HEK293 (cell line): ENCODE measurements around the gene PVALEF.

Experiments used
- CTCF ChIA-PET: fragments of 350-600 bp; formaldehyde crosslinking; extraction: SDS; loops from one replicate; lab custom pipeline; 2021; ENCODE audit warnings: antibody characterized with exemption; lab: Yijun Ruan, JAX
- POLR2A ChIA-PET: fragments of 300-600 bp; formaldehyde crosslinking; extraction: SDS; loops from one replicate; lab custom pipeline; 2020; ENCODE audit warnings: antibody characterized with exemption, inconsistent platforms; lab: Yijun Ruan, JAX
- H3K27ac ChIP-seq: fragments of 200-500 bp; sonication (Bioruptor generic); 2 replicates; pipeline ENCODE4 v1.5.1; 2014; ENCODE audit warnings: low read depth, low read length, control low read depth, inconsistent platforms; ENCODE audit errors: extremely low read depth
- H3K36me3 ChIP-seq, 2 experiments: fragments of 200-500 bp in 1 of 2; sonication (Bioruptor generic) in 1 of 2; 1 replicate in 1 of 2; 2 replicates in 1 of 2; pipeline ENCODE4 v1.5.1; 2014 to 2017; ENCODE audit warnings: inconsistent platforms in 2 of 2, low read length in 2 of 2; ENCODE audit not compliant: control insufficient read depth in 2 of 2, insufficient read depth in 1 of 2
- H3K4me1 ChIP-seq: fragments of 200-500 bp; sonication (Bioruptor generic); 2 replicates; pipeline ENCODE4 v1.5.1; 2014; ENCODE audit warnings: mild to moderate bottlenecking, low read length, inconsistent platforms; ENCODE audit not compliant: control insufficient read depth, insufficient read depth
- H3K4me3 ChIP-seq: 2 replicates; pipeline ENCODE4 v1.5.1; 2011; ENCODE audit warnings: low read depth, mild to moderate bottlenecking, control low read depth, low read length, moderate library complexity
- H3K9me3 ChIP-seq: fragments of 200-500 bp; sonication (Bioruptor generic); 2 replicates; pipeline ENCODE4 v1.5.1; 2014; ENCODE audit warnings: low read depth, low read length, inconsistent platforms; ENCODE audit not compliant: control insufficient read depth, insufficient read depth
- BCL11B ChIP-seq: fragments of 450-650 bp; formaldehyde crosslinking; IDR thresholded peaks from 2 replicates; pipeline ENCODE4 v1.5.1; 2016; ENCODE audit warnings: low read depth, missing biosample characterization, missing genetic modification characterization
- GLIS1 ChIP-seq: fragments of 450-650 bp; formaldehyde crosslinking; IDR thresholded peaks from 2 replicates; pipeline ENCODE4 v1.5.1; 2016; ENCODE audit warnings: missing biosample characterization, missing genetic modification characterization
- GLIS2 ChIP-seq: fragments of 450-650 bp; formaldehyde crosslinking; IDR thresholded peaks from 2 replicates; pipeline ENCODE4 v1.5.1; 2016; ENCODE audit warnings: missing biosample characterization, missing genetic modification characterization
- SP7 ChIP-seq: fragments of 450-650 bp; formaldehyde crosslinking; IDR thresholded peaks from 2 replicates; pipeline ENCODE4 v1.5.1; 2016; ENCODE audit warnings: missing biosample characterization, missing genetic modification characterization
- TCF7L2 ChIP-seq: IDR thresholded peaks from 2 replicates; pipeline ENCODE4 v1.6.1; 2011; ENCODE audit warnings: low read depth, mild to moderate bottlenecking, inconsistent platforms, low read length, moderate library complexity, borderline replicate concordance
- ZBTB21 ChIP-seq: fragments of 450-650 bp; formaldehyde crosslinking; IDR thresholded peaks from 2 replicates; pipeline ENCODE4 v1.5.1; 2017; ENCODE audit warnings: missing biosample characterization, missing genetic modification characterization
- ZIC2 ChIP-seq: fragments of 450-650 bp; formaldehyde crosslinking; IDR thresholded peaks from 2 replicates; pipeline ENCODE4 v1.5.1; 2016; ENCODE audit warnings: missing biosample characterization, missing genetic modification characterization
- ZNF23 ChIP-seq: fragments of 450-650 bp; formaldehyde crosslinking; IDR thresholded peaks from 2 replicates; pipeline ENCODE4 v1.5.1; 2016; ENCODE audit warnings: missing biosample characterization, missing genetic modification characterization, borderline replicate concordance
- ZNF239 ChIP-seq: fragments of 450-650 bp; formaldehyde crosslinking; IDR thresholded peaks from 2 replicates; pipeline ENCODE4 v1.5.1; 2016; ENCODE audit warnings: missing biosample characterization, missing genetic modification characterization
- ZNF274 ChIP-seq, 2 experiments: fragments of 200-500 bp in 1 of 2; fragments of 450-650 bp in 1 of 2; sonication (Bioruptor generic) in 1 of 2; formaldehyde crosslinking in 1 of 2; IDR thresholded peaks; 2 replicates each; pipeline versions ENCODE4 v1.5.1 to v1.6.1; 2014 to 2016; ENCODE audit warnings: borderline replicate concordance in 1 of 2, inconsistent platforms in 1 of 2, low read length in 1 of 2, missing biosample characterization in 1 of 2, missing genetic modification characterization in 1 of 2
- ZNF335 ChIP-seq: fragments of 450-650 bp; formaldehyde crosslinking; conservative IDR thresholded peaks from 2 replicates; pipeline ENCODE4 v1.5.1; 2016; ENCODE audit warnings: missing biosample characterization, missing genetic modification characterization
- ZNF404 ChIP-seq: fragments of 450-650 bp; formaldehyde crosslinking; IDR thresholded peaks from 2 replicates; pipeline ENCODE4 v1.5.1; 2017; ENCODE audit warnings: missing biosample characterization, missing genetic modification characterization
- ZNF529 ChIP-seq: fragments of 450-650 bp; formaldehyde crosslinking; IDR thresholded peaks from 2 replicates; pipeline ENCODE4 v1.5.1; 2017; ENCODE audit warnings: missing genetic modification characterization, missing biosample characterization; ENCODE audit not compliant: insufficient replicate concordance
- ZNF549 ChIP-seq: fragments of 450-650 bp; IDR thresholded peaks from 2 replicates; pipeline ENCODE4 v1.5.1; 2018; ENCODE audit warnings: missing biosample characterization, missing genetic modification characterization, mild to moderate bottlenecking, inconsistent platforms, moderate library complexity
- ZNF654 ChIP-seq: fragments of 450-650 bp; formaldehyde crosslinking; IDR thresholded peaks from 2 replicates; pipeline ENCODE4 v1.5.1; 2016; ENCODE audit warnings: low read depth, missing biosample characterization, missing genetic modification characterization
- ZNF707 ChIP-seq: fragments of 450-650 bp; formaldehyde crosslinking; IDR thresholded peaks from 2 replicates; pipeline ENCODE4 v1.5.1; 2016; ENCODE audit warnings: missing biosample characterization, missing genetic modification characterization
- TF ChIP-seq, protein P1 (sequence below): fragments of 450-650 bp; formaldehyde crosslinking; IDR thresholded peaks from 2 replicates; pipeline ENCODE4 v1.5.1; 2017; ENCODE audit warnings: missing biosample characterization, missing genetic modification characterization
- TF ChIP-seq, protein P2 (sequence below): fragments of 450-650 bp; formaldehyde crosslinking; IDR thresholded peaks from 2 replicates; pipeline ENCODE4 v1.5.1; 2017; ENCODE audit warnings: missing biosample characterization, missing genetic modification characterization
- TF ChIP-seq, protein P3 (sequence below): fragments of 450-650 bp; formaldehyde crosslinking; IDR thresholded peaks from 2 replicates; pipeline ENCODE4 v1.5.1; 2017; ENCODE audit warnings: missing biosample characterization, mild to moderate bottlenecking, missing genetic modification characterization, moderate library complexity
- TF ChIP-seq, protein P4 (sequence below): fragments of 450-650 bp; formaldehyde crosslinking; IDR thresholded peaks from 2 replicates; pipeline ENCODE4 v1.5.1; 2016; ENCODE audit warnings: missing biosample characterization, missing genetic modification characterization
- TF ChIP-seq, protein P5 (sequence below): fragments of 450-650 bp; formaldehyde crosslinking; IDR thresholded peaks from 2 replicates; pipeline ENCODE4 v1.5.1; 2016; ENCODE audit warnings: missing biosample characterization, missing genetic modification characterization, borderline replicate concordance
- TF ChIP-seq, protein P6 (sequence below): fragments of 450-650 bp; formaldehyde crosslinking; IDR thresholded peaks from 2 replicates; pipeline ENCODE4 v1.5.0; 2017; ENCODE audit warnings: missing biosample characterization, missing genetic modification characterization, borderline replicate concordance

PVALEF gene

DNA sequence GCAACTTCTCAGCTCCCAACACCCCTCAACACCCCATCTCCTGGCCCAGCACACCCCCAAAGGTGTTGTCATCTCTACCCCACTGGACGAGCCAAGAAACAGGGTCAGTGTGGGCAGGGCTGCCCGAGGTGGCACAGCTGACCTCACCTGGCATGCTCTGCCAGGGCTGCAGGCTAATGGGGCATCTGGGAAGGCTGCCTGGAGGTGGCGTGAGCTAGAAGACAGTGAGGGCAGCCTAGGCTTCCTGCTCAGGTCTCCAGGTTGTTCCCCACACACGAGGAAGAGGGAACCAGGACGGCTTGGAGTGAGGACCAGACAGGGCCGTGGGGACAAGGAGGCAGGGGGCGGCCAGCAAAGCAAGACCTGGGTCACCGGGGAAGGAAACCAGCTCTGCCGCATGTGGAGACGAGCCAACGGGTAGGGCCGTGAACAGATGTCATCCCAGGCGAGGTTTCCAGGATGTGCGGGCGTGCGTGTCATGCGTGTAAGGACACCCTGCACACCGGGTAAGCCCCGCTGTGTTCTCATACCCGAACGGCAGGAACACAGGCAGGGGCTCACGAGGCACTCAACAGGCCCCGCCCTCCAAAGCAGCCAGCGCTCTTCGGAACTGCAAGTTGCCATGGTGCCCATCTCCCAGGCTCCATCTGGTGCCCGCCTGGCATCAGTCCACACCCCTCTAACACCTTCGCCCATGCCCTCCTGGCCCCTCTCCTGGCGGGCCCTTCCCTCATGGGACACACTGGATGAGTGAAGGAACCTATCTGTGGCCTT, 29.6 kb upstream of the PVALEF start:
- H3K4me3 ChIP-seq = no peak overlapping the region
- TF ChIP-seq ZNF549 (tag by site-specific recombination) = no peak
- TF ChIP-seq, protein P1, sequence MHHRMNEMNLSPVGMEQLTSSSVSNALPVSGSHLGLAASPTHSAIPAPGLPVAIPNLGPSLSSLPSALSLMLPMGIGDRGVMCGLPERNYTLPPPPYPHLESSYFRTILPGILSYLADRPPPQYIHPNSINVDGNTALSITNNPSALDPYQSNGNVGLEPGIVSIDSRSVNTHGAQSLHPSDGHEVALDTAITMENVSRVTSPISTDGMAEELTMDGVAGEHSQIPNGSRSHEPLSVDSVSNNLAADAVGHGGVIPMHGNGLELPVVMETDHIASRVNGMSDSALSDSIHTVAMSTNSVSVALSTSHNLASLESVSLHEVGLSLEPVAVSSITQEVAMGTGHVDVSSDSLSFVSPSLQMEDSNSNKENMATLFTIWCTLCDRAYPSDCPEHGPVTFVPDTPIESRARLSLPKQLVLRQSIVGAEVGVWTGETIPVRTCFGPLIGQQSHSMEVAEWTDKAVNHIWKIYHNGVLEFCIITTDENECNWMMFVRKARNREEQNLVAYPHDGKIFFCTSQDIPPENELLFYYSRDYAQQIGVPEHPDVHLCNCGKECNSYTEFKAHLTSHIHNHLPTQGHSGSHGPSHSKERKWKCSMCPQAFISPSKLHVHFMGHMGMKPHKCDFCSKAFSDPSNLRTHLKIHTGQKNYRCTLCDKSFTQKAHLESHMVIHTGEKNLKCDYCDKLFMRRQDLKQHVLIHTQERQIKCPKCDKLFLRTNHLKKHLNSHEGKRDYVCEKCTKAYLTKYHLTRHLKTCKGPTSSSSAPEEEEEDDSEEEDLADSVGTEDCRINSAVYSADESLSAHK = no peak
- TF ChIP-seq ZIC2 (tag by site-specific recombination) = no peak
- TF ChIP-seq ZNF404 (tag by site-specific recombination) = no peak
- TF ChIP-seq ZBTB21 (tag by site-specific recombination) = no peak
- TF ChIP-seq, protein P2, sequence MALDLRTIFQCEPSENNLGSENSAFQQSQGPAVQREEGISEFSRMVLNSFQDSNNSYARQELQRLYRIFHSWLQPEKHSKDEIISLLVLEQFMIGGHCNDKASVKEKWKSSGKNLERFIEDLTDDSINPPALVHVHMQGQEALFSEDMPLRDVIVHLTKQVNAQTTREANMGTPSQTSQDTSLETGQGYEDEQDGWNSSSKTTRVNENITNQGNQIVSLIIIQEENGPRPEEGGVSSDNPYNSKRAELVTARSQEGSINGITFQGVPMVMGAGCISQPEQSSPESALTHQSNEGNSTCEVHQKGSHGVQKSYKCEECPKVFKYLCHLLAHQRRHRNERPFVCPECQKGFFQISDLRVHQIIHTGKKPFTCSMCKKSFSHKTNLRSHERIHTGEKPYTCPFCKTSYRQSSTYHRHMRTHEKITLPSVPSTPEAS (tag by site-specific recombination) = no peak
- TF ChIP-seq, protein P3, sequence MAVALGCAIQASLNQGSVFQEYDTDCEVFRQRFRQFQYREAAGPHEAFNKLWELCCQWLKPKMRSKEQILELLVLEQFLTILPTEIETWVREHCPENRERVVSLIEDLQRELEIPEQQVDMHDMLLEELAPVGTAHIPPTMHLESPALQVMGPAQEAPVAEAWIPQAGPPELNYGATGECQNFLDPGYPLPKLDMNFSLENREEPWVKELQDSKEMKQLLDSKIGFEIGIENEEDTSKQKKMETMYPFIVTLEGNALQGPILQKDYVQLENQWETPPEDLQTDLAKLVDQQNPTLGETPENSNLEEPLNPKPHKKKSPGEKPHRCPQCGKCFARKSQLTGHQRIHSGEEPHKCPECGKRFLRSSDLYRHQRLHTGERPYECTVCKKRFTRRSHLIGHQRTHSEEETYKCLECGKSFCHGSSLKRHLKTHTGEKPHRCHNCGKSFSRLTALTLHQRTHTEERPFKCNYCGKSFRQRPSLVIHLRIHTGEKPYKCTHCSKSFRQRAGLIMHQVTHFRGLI (tag by site-specific recombination) = no peak
- TF ChIP-seq, all 188 proteins: peak for 0
- ChIA-PET POLR2A (no interaction called here), CTCF (no interaction called here)
- H3K4me1 ChIP-seq = no peaks in the 10 kb centered on the region
- H3K9me3 ChIP-seq = no peaks in the 10 kb centered on the region
- no peak overlapping the region for H3K27ac ChIP-seq
- no peaks in the 10 kb centered on the region for H3K36me3 ChIP-seq

DNA sequence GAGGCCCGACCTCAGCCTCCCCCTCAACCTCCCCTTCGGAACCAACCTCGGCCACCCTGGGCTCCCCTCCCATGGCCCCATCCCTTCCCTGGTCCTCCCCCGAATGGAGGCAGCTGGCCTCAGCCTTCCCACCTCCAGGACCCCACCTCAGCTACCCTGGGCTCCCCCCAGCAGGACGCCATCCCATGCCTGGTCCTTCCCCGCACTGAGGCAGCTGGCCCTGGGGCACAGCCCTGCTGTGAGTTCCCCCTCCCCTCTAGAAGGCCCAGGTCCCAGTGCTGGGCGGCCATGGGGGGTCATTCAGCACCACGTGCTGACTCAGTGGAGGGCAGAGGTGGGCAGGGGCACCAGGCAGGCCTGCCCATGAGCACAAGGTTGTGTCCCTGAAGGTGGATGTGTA, 28.9 kb upstream of the PVALEF start:
- ChIA-PET CTCF (no interaction called here), POLR2A (no interaction called here)
- H3K27ac ChIP-seq = no peak overlapping the region
- H3K4me3 ChIP-seq = no peak overlapping the region
- no peaks in the 10 kb centered on the region for H3K9me3 ChIP-seq
- no peaks in the 10 kb centered on the region for H3K4me1 ChIP-seq
- H3K36me3 ChIP-seq = no peaks in the 10 kb centered on the region
- no peak for TF ChIP-seq ZNF23 (tag by site-specific recombination)
- no peak for TF ChIP-seq TCF7L2
- TF ChIP-seq ZNF335 (tag by site-specific recombination) = no peak
- TF ChIP-seq ZIC2 (tag by site-specific recombination) = peak; percentile 94
- no peak for TF ChIP-seq BCL11B (tag by site-specific recombination)
- TF ChIP-seq GLIS2 (tag by site-specific recombination) = peak; percentile 78
- TF ChIP-seq ZNF529 (tag by site-specific recombination) = no peak
- TF ChIP-seq, protein P4, sequence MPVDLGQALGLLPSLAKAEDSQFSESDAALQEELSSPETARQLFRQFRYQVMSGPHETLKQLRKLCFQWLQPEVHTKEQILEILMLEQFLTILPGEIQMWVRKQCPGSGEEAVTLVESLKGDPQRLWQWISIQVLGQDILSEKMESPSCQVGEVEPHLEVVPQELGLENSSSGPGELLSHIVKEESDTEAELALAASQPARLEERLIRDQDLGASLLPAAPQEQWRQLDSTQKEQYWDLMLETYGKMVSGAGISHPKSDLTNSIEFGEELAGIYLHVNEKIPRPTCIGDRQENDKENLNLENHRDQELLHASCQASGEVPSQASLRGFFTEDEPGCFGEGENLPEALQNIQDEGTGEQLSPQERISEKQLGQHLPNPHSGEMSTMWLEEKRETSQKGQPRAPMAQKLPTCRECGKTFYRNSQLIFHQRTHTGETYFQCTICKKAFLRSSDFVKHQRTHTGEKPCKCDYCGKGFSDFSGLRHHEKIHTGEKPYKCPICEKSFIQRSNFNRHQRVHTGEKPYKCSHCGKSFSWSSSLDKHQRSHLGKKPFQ (tag by site-specific recombination) = no peak
- no peak for TF ChIP-seq ZNF654 (tag by site-specific recombination)
- no peak for TF ChIP-seq SP7
- no peak for TF ChIP-seq ZNF239 (tag by site-specific recombination)
- peak; percentile 46 for TF ChIP-seq GLIS1
- TF ChIP-seq ZNF707 (tag by site-specific recombination) = no peak
- TF ChIP-seq, protein P5, sequence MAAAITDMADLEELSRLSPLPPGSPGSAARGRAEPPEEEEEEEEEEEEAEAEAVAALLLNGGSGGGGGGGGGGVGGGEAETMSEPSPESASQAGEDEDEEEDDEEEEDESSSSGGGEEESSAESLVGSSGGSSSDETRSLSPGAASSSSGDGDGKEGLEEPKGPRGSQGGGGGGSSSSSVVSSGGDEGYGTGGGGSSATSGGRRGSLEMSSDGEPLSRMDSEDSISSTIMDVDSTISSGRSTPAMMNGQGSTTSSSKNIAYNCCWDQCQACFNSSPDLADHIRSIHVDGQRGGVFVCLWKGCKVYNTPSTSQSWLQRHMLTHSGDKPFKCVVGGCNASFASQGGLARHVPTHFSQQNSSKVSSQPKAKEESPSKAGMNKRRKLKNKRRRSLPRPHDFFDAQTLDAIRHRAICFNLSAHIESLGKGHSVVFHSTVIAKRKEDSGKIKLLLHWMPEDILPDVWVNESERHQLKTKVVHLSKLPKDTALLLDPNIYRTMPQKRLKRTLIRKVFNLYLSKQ (tag by site-specific recombination) = no peak
- TF ChIP-seq, protein P6, sequence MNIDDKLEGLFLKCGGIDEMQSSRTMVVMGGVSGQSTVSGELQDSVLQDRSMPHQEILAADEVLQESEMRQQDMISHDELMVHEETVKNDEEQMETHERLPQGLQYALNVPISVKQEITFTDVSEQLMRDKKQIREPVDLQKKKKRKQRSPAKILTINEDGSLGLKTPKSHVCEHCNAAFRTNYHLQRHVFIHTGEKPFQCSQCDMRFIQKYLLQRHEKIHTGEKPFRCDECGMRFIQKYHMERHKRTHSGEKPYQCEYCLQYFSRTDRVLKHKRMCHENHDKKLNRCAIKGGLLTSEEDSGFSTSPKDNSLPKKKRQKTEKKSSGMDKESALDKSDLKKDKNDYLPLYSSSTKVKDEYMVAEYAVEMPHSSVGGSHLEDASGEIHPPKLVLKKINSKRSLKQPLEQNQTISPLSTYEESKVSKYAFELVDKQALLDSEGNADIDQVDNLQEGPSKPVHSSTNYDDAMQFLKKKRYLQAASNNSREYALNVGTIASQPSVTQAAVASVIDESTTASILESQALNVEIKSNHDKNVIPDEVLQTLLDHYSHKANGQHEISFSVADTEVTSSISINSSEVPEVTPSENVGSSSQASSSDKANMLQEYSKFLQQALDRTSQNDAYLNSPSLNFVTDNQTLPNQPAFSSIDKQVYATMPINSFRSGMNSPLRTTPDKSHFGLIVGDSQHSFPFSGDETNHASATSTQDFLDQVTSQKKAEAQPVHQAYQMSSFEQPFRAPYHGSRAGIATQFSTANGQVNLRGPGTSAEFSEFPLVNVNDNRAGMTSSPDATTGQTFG = no peak
- TF ChIP-seq ZNF274 (IDR thresholded peaks at IDR 0.05; ENCODE audit: low read length) = no peak
- no peak for TF ChIP-seq ZNF274 (tag by site-specific recombination; IDR thresholded peaks at IDR 0.05; ENCODE audit: borderline replicate concordance)
